GM18861 (cell line): Measurements from ENCODE around the gene LCK.
A peak's percentile ranks its signal among the peaks of the same experiment; 100 is the strongest.
"Not testable (repeated sequence)": the region's sequence is repeated elsewhere in the genome, so short reads cannot be mapped to it uniquely, and the experiment has no call there.

Experiments
- ATAC-seq: cut with Tn5 transposase; IDR thresholded peaks from one replicate; pipeline ENCODE4 v1.9.1; 2021; ENCODE audit not compliant: unreplicated experiment

The LCK gene

GRCh38 chr1:32273391-32274208 lies 22.5 kb downstream of the LCK start:
- no peak for ATAC-seq

- no peak for ATAC-seq
Observed at GRCh38 chr1:32274646-32275340, 23.7 kb downstream of the LCK start.

- no peak for ATAC-seq
Observed at GRCh38 chr1:32275424-32275823, 24.4 kb downstream of the LCK start.

GRCh38 chr1:32276032-32276782 lies 25.1 kb downstream of the LCK start:
- no peak for ATAC-seq

- ATAC-seq, result not testable (repeated sequence)
Observed at GRCh38 chr1:32284777-32285176, 33.7 kb downstream of the LCK start.

GRCh38 chr1:32285658-32286057 lies 34.6 kb downstream of the LCK start:
- ATAC-seq, result no peak

- ATAC-seq, result no peak
Observed at GRCh38 chr1:32286763-32287162, 35.7 kb downstream of the LCK start.

- ATAC-seq, result no peak
Observed at GRCh38 chr1:32289256-32289655, 38.2 kb downstream of the LCK start.

- ATAC-seq, result no peak
Observed at GRCh38 chr1:32291145-32291707, 40.2 kb downstream of the LCK start.

- peak; percentile 96 for ATAC-seq
Observed at GRCh38 chr1:32291708-32292538, 40.9 kb downstream of the LCK start, which contains the start of gene HDAC1. TSS of gene HDAC1 (plus strand) at chr1:32292083. CDS start at chr1:32292170, 87 bp downstream.

- ATAC-seq, result not testable (repeated sequence)
Observed at GRCh38 chr1:32298211-32298610, 47.1 kb downstream of the LCK start.

GRCh38 chr1:32299327-32299726 lies 48.3 kb downstream of the LCK start:
- no peak for ATAC-seq

GRCh38 chr1:32303358-32303757 lies 52.3 kb downstream of the LCK start:
- no peak for ATAC-seq

GRCh38 chr1:32303997-32304622 lies 53.0 kb downstream of the LCK start:
- ATAC-seq, result no peak

- ATAC-seq, result no peak
Observed at GRCh38 chr1:32305310-32305709, 54.2 kb downstream of the LCK start.

GRCh38 chr1:32307324-32307723 lies 56.3 kb downstream of the LCK start:
- ATAC-seq, result no peak

GRCh38 chr1:32309960-32310359 lies 58.9 kb downstream of the LCK start:
- no peak for ATAC-seq

- ATAC-seq, result no peak
Observed at GRCh38 chr1:32311709-32312393, 60.8 kb downstream of the LCK start.

GRCh38 chr1:32316903-32317277 lies 65.8 kb downstream of the LCK start:
- no peak for ATAC-seq
